COLO829 (cell line): Measurements from ENCODE around the gene SLC25A42.

Experiments used
- DNase-seq: peaks from one replicate; pipeline ENCODE4 v3.0.0; 2012; ENCODE audit warnings: low spot score

Gene SLC25A42

GRCh38 chr19:19050731-19051130 is 13.1 kb upstream of the SLC25A42 start:
- DNase-seq = no peak

- no peak for DNase-seq
Observed at GRCh38 chr19:19051478-19052213, 12.1 kb upstream of the SLC25A42 start.

- DNase-seq = no peak
Observed at GRCh38 chr19:19052921-19053320, 10.9 kb upstream of the SLC25A42 start.

GRCh38 chr19:19053508-19054314 is 10.1 kb upstream of the SLC25A42 start:
- peak; percentile 13 for DNase-seq

- no peak for DNase-seq
Observed at GRCh38 chr19:19054315-19054938, 9.4 kb upstream of the SLC25A42 start.

- no peak for DNase-seq
Observed at GRCh38 chr19:19054939-19055440, 8.8 kb upstream of the SLC25A42 start.

- DNase-seq = no peak
Observed at GRCh38 chr19:19055701-19056100, 8.1 kb upstream of the SLC25A42 start.

GRCh38 chr19:19056636-19057275 is 7.0 kb upstream of the SLC25A42 start:
- no peak for DNase-seq

- DNase-seq = no peak
Observed at GRCh38 chr19:19057317-19057716, 6.5 kb upstream of the SLC25A42 start.

GRCh38 chr19:19057720-19058119 is 6.1 kb upstream of the SLC25A42 start:
- no peak for DNase-seq

GRCh38 chr19:19059018-19059836 is 4.6 kb upstream of the SLC25A42 start:
- DNase-seq = no peak

- DNase-seq = no peak
Observed at GRCh38 chr19:19059837-19060611, 3.8 kb upstream of the SLC25A42 start.

GRCh38 chr19:19061506-19061905 is 2.3 kb upstream of the SLC25A42 start:
- DNase-seq = no peak

GRCh38 chr19:19062454-19063182 is 1.2 kb upstream of the SLC25A42 start:
- DNase-seq = no peak

- peak; percentile 16 for DNase-seq
Observed at GRCh38 chr19:19064098-19064722, 416 bp downstream of the SLC25A42 start.

GRCh38 chr19:19064811-19065745 is 1.3 kb downstream of the SLC25A42 start:
- DNase-seq = peak; percentile 46

GRCh38 chr19:19067276-19068072 is 3.7 kb downstream of the SLC25A42 start:
- DNase-seq = no peak
